NCI-H1436 treated with DMSO at 0.1 percent for 48 hours (cell line): ENCODE measurements around the gene ATG9B.
A peak's percentile ranks its signal among the peaks of the same experiment; 100 is the strongest.

ENCODE experiments used
- DNase-seq: peaks from one replicate; lab custom pipeline; 2025; lab: John Stamatoyannopoulos, UW

Gene ATG9B

GRCh38 chr7:150978126-150978789 is 46.0 kb downstream of the ATG9B start, which contains the start of gene KCNH2:
TSS of gene KCNH2 (minus strand) at chr7:150978321. CDS start at chr7:150977913, 408 bp downstream.
- DNase-seq = peak; percentile 56

DNA sequence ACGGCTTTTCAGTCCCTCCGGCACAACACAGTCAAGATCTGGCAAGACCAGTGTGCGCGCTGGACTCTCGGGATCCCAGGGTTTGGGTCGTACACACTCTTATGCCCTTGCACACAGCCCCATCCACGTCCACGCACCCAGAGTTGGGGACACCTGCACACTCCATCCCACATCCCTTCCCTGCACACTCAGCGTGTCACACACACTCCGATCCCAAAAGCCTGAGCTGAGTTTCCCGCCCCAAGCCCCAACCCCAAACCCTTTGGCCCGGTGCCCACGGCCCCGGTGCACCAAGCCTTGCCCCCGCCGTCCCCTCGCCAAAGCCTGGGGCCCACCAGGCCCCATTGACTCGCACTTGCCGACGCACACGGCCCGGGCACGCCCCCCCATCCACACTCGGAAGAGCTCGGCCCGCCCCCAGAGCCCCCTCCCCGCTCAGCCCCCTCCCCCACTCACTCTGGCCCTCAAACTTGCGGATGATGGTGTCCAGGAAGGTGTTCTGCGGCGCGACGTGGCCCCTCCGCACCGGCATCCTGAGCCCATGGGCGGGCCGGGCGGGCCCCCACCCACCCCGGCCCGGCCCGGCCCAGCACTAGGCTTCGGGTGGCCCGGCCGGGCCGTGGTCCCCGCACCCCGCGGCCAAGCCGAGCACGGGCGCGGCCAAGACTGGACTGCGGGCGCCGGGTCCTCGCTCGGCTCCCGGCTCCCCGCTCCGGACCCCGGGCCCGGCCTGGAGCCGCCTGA is 46.7 kb downstream of the ATG9B start:
- no peak for DNase-seq

DNA sequence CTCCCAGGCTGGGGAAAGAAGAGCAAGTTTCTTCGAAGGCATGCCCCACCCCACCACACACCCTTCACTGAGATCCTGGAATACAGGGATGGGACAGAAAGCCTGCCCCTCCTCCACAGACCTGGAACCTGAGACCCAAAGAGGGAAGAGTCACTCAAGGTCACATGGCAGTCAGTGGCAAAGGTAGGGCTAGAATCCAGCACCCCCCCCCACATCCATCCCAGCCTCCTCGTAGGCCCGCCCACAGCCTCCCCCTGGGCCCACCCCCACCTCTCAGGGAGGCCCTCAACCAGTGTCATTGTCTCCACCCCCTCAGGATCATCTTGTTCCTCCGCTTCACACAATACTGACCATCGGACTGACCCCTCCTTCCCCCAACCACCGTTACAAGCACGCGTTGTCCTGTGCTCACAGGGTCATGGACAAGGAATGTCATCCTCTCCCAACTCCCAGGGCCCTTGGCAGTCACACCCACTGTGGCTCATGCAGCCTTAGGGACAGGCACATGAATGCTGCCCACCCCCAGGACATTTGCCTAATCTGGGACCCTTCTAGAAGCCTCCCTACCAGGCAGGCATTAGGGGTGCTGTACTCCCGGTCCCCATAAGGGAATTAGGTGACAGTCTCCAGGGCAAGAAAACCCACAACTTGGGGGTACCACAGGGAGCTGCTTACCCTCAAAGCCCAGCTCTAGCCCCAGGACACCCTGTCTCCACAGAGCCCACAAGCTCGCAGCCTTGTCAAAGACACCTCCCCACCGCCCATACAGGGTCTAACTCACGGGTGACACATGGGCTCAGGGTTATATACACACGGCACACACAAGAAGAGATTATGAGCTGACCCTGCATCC is 47.5 kb downstream of the ATG9B start:
- DNase-seq = no peak

- no peak for DNase-seq
Measured at GRCh38 chr7:150975536-150976319, 48.6 kb downstream of the ATG9B start.

- DNase-seq = no peak
Measured at GRCh38 chr7:150974468-150975391, 49.6 kb downstream of the ATG9B start.

- DNase-seq = peak; percentile 59
Measured at GRCh38 chr7:150973571-150974451, 50.5 kb downstream of the ATG9B start.

DNA sequence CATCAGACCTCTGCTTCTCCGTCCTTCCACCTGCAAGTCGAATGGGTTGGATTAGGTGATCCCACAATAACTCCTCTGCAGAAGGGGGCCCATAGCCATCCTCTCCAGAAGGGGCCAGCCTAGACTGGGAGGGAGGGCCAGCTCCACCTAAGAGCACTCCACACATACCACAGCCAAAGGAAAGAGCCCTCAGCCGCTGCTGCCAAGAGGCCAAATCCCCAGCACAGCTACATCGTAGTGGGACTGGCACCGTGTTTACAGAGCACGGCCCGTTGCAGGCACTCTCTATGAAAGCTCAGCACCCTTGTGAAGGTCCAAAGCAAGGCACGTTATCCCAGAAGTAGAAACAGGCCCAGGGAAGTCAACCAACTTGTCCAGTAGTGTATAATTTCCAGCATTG is 51.6 kb downstream of the ATG9B start:
- no peak for DNase-seq

- no peak for DNase-seq
Measured at GRCh38 chr7:150972023-150972468, 52.2 kb downstream of the ATG9B start.

DNA sequence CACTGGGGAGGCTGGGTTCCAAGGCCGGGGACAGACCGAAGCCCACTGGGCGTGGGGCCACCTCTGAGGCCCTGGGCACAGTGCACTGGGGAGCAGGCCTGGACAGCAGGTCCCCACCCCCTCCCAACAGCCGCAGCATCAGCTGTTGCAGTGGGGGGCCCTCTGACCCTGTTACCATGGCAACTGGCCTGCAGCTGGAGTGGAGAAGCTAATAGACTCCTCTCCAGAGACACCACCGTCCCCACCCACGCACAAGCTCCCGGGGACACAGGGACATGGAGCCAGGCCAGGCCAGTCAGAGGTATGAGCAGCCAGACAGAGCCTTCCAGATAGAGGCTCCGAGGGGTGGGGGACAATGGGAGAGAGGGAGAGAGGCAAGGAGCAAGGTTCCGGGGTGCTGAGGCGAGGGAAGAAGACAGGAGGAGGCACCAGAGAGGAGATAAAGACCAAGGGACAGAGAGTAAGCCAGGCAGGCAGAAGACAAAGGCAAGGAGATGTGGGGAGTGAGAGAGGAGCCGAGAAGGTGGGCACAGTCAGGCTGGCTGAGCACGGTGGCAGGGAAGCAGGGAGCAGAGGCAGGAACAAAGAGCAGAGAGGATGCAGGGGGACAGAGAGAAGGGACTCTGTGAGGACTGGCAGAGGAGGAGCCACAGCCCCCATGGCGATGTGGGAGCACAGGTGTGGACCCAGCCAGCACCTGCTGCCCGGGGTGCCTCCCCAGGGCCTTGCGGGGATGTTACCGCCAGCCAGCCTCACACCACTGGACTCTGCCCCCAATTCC is 52.9 kb downstream of the ATG9B start:
- DNase-seq = no peak

DNA sequence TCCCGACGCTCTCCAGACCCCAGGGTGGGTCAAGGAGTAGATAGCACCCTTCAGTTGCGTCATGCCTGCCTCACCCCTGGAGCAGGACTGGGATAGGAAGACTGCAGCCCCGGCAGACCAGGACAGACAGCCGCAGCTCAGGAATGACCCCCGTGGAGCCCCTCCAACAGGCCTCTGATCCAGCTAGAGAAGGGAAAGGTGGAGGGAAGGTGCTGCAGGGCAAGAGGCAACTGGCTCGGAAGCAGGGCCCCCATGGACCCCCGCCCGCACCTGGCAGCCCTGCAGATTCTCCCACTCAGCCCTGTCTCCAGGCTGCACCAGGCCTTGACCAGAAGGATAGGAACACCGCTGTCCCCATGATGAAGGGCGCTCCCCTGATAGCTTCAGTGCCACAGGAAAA is 53.9 kb downstream of the ATG9B start:
- no peak for DNase-seq

DNA sequence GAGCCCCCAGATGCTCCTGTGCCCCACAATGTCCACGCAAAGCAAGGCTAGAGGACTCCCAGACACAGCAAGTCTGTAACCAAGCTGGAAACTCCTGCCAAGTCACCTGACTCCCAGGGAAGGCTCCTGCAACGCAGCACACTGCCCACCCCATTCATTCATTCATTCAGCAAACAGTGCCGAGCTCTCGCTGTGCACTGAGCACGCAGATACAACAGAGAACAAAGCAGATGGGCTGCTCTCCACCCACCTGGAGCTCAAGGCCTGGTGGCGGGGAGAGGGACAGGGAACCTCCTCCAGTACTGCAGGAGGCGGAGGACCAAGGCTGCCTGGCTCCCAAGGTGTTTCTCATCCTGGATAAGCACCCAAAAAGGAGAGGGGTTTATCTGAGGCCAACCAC is 54.8 kb downstream of the ATG9B start:
- no peak for DNase-seq

DNA sequence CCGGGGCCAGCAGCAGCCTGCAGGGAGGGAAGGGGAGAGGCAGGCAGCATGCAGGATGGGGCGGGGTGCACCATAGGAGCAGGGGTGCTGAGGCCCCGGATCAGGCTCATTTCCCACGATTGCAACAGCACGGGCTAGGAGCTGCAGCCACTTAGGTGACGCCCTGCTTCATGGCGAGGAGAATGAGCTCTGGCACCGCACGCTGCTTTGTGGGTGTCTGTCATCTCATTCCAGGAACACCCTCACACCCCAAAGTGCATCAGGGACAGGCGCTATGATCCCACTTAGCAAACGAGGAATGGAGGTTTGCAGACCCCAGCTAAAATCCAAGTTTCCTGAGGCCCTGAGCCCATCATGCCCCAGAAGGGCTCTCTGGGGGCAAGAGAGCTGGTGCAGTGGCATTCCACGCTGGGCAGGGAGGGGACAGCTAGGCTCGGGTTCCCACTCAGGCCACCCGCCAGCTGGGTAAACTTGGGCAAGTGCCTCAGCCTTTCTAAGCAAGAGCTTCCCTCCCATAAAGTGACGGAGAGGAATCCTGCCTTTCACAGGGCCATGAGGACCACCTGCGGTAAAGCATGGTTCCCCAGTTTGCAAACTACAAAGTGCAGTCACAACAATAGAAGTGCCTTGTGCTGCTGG is 55.4 kb downstream of the ATG9B start:
- no peak for DNase-seq

- no peak for DNase-seq
Measured at GRCh38 chr7:150968056-150968733, 56.1 kb downstream of the ATG9B start.

- no peak for DNase-seq
Measured at GRCh38 chr7:150967349-150967748, 56.9 kb downstream of the ATG9B start.

DNA sequence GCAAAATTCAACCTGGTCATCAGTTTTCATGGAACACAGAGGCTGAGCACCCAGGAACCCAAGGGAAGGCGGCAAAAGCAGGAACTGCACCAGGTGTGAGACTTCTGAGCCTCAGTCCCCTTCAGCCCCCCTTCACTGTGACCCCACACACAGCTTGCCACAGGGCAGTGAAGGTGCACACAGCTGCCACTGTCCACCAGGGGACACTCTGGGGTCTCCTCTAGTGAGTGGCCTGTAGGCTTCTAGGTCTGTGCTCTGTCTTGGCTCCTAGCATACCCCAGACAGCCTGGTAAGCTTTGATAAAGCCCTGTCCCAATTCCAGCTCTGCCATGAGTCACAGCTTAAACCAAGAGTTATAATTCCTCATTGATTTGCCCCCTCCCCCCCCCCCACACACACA is 58.3 kb downstream of the ATG9B start:
- no peak for DNase-seq

DNA sequence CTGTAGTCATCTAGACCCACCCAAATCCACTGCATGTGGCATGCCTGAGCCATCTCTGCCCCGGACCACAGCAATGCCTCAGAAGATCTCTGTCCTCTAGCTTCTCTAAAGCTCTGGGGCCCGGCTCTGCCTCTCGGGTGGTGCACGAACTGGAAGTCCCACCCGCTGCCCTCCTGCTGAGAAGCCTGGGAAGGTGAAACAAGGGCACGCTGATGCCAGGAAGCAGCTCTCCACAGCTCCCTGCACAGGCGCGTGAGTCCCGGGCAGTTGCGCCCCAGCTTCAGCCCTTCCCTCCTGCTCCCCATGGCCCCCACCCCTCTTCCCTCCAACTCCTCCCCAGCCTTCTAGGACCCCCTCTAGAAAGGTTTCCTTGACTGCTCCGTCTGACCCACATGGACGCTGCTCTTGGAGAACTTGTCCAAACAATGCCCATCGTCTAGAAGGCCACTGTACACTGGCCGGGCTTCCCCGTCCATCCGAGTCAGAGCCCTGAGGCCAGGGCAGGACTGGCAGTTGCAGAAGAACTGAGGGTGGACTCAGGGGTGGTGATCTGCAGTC is 58.9 kb downstream of the ATG9B start:
- no peak for DNase-seq
